ENCODE results near the gene GPN2.
"Not testable (repeated sequence)": the region's sequence is repeated elsewhere in the genome, so short reads cannot be mapped to it uniquely, and the experiment has no call there.

Gene GPN2

DNA sequence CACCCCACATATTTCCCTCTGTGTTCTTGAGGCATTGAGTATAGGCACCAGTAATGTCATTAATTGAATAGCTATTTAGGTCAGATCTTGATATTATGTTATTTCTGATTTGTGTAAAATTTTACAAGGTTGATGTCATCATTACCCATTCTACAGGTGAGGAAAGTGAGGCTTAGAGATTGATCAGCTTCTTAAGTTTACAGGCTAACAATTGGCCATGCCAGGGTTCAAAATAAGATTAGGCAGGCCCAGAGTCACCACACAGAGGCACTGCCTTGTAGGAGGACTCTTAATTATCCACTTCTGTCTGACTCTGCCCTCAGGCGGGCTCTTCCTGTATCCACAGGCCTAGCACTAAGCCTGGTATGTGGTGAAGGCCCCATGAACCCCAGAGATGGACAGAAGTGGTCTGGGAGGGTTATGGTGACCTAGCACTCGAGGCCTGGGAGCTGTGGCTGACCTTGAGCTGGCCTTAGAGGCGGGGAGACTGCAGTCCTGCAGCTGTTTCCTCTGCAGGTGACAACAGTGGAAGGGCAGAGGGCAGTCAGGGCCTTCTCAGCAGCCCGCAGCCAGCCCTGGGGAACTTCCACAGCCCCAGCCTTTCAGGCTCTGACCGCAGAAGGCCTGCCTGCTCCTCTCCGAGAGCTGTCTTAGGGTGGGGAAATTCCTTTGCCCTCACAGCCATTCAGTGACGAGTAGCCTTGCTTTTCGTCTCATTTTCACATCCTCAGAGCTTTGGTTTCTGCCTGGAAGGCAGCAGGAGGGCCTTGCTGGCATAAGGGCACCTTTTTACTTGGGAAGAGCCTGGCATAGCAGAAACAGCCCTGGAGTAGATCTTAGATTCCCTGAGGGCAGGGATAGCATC lies 51.4 kb downstream of the GPN2 start:
- Histone ChIP-seq H3K27me3 (ENCODE audit: insufficient read depth, low read length, poor library complexity) (no peaks in the 10 kb centered on the region), H3K27ac (ENCODE audit: low read length) (no peak overlapping the region), H4K20me1 (ENCODE audit: insufficient read depth, low read length) (no peaks in the 10 kb centered on the region), H3K36me3 (ENCODE audit: insufficient read depth, low read length) (peaks cover 74% of the 10 kb centered on the region), H3K9ac (ENCODE audit: low read depth, low read length) (no peak overlapping the region), H2AFZ (ENCODE audit: low read depth, low read length) (no peak overlapping the region), H3K4me2 (ENCODE audit: insufficient read depth, low read length) (no peak overlapping the region), H3K9me3 (ENCODE audit: insufficient read depth, low read length, severe bottlenecking) (no peaks in the 10 kb centered on the region), H3K79me2 (ENCODE audit: insufficient read depth, low read length) (0 out of 2 replicates have a peak, but pooled peaks cover 4% of the 10 kb centered on the region), H3K4me3 (ENCODE audit: low read depth in 1 of 2, low read length in 2 of 2) (no peak overlapping the region), H3K4me1 (ENCODE audit: insufficient read depth, low read length) (no peaks in the 10 kb centered on the region)
- no peak for TF ChIP-seq EZH2 (IDR thresholded peaks at IDR 0.05; ENCODE audit: borderline replicate concordance, low read depth, low read length, severe bottlenecking)
- TF ChIP-seq, protein P1, sequence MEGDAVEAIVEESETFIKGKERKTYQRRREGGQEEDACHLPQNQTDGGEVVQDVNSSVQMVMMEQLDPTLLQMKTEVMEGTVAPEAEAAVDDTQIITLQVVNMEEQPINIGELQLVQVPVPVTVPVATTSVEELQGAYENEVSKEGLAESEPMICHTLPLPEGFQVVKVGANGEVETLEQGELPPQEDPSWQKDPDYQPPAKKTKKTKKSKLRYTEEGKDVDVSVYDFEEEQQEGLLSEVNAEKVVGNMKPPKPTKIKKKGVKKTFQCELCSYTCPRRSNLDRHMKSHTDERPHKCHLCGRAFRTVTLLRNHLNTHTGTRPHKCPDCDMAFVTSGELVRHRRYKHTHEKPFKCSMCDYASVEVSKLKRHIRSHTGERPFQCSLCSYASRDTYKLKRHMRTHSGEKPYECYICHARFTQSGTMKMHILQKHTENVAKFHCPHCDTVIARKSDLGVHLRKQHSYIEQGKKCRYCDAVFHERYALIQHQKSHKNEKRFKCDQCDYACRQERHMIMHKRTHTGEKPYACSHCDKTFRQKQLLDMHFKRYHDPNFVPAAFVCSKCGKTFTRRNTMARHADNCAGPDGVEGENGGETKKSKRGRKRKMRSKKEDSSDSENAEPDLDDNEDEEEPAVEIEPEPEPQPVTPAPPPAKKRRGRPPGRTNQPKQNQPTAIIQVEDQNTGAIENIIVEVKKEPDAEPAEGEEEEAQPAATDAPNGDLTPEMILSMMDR (IDR thresholded peaks at IDR 0.05; ENCODE audit: borderline replicate concordance, extremely low read depth, low read length, poor library complexity, severe bottlenecking) = no peak
- ATAC-seq (ENCODE audit: insufficient read depth, low read depth) (no peak), DNase-seq (no peak)

DNA sequence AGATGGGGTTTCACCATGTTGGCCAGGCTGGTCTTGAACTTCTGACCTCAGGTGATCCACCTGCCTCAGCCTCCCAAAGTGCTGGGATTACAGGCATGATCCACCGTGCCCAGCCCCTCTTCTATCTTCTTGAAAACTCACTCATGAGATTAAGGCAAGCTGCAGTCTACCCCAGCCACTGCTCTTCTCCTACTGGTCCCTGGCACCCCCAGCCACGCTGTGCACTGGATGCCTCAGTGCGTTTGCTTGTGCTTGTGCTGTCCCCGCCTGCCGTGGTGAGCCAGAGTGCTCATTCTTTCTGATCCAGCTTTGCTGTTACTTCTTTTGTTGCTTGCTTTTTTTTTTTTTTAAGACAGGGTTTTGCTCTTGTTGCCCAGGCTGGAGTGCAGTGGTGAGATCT lies 52.4 kb downstream of the GPN2 start:
- DNase-seq; ATAC-seq (ENCODE audit: insufficient read depth, low read depth); H3K9ac ChIP-seq (ENCODE audit: low read depth, low read length); H3K4me3 ChIP-seq (ENCODE audit: low read depth in 1 of 2, low read length in 2 of 2); H3K9me3 ChIP-seq (ENCODE audit: insufficient read depth, low read length, severe bottlenecking); H2AFZ ChIP-seq (ENCODE audit: low read depth, low read length); H3K79me2 ChIP-seq (ENCODE audit: insufficient read depth, low read length); H4K20me1 ChIP-seq (ENCODE audit: insufficient read depth, low read length); H3K4me2 ChIP-seq (ENCODE audit: insufficient read depth, low read length); H3K4me1 ChIP-seq (ENCODE audit: insufficient read depth, low read length); H3K27me3 ChIP-seq (ENCODE audit: insufficient read depth, low read length, poor library complexity); H3K27ac ChIP-seq (ENCODE audit: low read length): not testable (repeated sequence)
- peaks cover 77% of the 10 kb centered on the region for H3K36me3 ChIP-seq (ENCODE audit: insufficient read depth, low read length)

DNA sequence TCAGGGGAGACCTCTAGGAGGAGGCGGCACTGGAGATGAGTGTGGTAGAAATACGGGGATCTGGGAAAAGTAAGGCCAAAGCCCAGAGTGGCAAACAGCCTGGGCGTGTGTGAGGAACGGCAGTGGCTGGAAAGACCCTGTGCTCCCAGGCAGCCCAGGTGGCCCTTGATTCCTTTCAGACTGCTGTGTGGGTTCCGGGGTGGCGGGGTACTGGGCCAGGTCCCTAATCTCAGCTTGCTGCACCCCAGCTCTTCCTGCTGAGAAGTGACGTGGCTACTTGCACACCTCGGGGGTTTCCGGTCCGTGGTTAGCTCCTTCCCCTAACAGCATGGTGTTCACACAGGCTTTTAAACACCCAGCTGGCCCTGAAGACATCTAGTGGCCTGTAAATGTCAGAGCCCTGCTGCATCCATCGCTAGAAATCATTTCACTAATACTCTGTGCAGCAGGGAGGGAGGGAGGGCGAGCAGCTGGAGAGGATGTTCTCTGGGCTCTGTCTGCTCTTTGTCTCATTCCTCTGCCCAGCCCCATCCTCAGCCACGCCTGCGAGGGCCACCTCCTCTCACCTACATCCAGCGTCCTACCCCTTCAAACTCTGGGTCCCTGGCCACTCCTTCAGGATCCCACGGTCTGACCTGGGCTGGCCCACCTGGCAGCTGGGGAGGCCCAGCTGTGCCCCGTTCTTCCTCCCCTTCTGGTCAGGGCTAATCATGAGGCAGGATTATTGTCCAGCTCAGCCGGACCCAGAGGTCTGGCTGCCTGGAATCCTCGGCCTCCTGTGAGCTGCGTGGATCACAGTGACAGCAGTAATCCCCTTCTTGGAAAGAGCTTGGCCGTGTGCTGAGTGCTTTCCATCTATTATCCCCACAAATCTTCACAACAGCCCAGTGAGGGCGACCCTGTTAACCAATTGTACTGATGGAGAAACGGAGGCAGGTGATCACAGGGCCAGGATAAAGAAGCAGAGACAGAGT lies 56.4 kb downstream of the GPN2 start:
- TF ChIP-seq EZH2 (IDR thresholded peaks at IDR 0.05; ENCODE audit: borderline replicate concordance, low read depth, low read length, severe bottlenecking) = no peak
- TF ChIP-seq, protein P1 (IDR thresholded peaks at IDR 0.05; ENCODE audit: borderline replicate concordance, extremely low read depth, low read length, poor library complexity, severe bottlenecking) = no peak
- Histone ChIP-seq H3K9ac (ENCODE audit: low read depth, low read length) (no peak overlapping the region), H3K4me1 (ENCODE audit: insufficient read depth, low read length) (peaks cover 13% of the 10 kb centered on the region), H3K36me3 (ENCODE audit: insufficient read depth, low read length) (peaks cover 70% of the 10 kb centered on the region), H4K20me1 (ENCODE audit: insufficient read depth, low read length) (peaks cover 24% of the 10 kb centered on the region), H3K4me3 (ENCODE audit: low read depth in 1 of 2, low read length in 2 of 2) (no peak overlapping the region), H3K27me3 (ENCODE audit: insufficient read depth, low read length, poor library complexity) (no peaks in the 10 kb centered on the region), H3K9me3 (ENCODE audit: insufficient read depth, low read length, severe bottlenecking) (no peaks in the 10 kb centered on the region), H3K27ac (ENCODE audit: low read length) (no peak overlapping the region), H2AFZ (ENCODE audit: low read depth, low read length) (no peak overlapping the region), H3K79me2 (ENCODE audit: insufficient read depth, low read length) (peaks cover 32% of the 10 kb centered on the region), H3K4me2 (ENCODE audit: insufficient read depth, low read length) (no peak overlapping the region)
- ATAC-seq (ENCODE audit: insufficient read depth, low read depth) = peak; percentile 78
- DNase-seq = peak; percentile 48
